A549 (cell line): ENCODE measurements around the gene DLX4.

Source experiments
- CBX2 ChIP-seq: fragments of 200-600 bp; sonication (generic); IDR thresholded peaks from 2 replicates; pipeline ENCODE4 v1.6.1; 2016; ENCODE audit warnings: low read depth, mild to moderate bottlenecking, borderline replicate concordance
- CBX8 ChIP-seq: fragments of 200-600 bp; sonication (generic); IDR thresholded peaks from 2 replicates; pipeline ENCODE4 v1.6.1; 2016
- CHD4 ChIP-seq: fragments of 200-600 bp; sonication (generic); IDR thresholded peaks from 2 replicates; pipeline ENCODE4 v1.6.1; 2016; ENCODE audit warnings: antibody characterized with exemption, mild to moderate bottlenecking, borderline replicate concordance
- POLR2A ChIP-seq: IDR thresholded peaks from 2 replicates; pipeline ENCODE4 v1.6.1; 2012; ENCODE audit warnings: mild to moderate bottlenecking, low read length
- RAD21 ChIP-seq, 2 experiments: fragments of >200 bp in 1 of 2; sonication (Bioruptor Twin) in 1 of 2; formaldehyde crosslinking in 1 of 2; IDR thresholded peaks in 1 of 2; conservative IDR thresholded peaks in 1 of 2; 2 replicates in 1 of 2; 3 replicates in 1 of 2; pipeline ENCODE4 v1.6.1; 2012 to 2018; ENCODE audit warnings: inconsistent platforms in 1 of 2
- RFX5 ChIP-seq: fragments of 450-650 bp; IDR thresholded peaks from 2 replicates; pipeline ENCODE4 v1.7.1; 2014; ENCODE audit warnings: antibody characterized with exemption, mild to moderate bottlenecking, moderate library complexity
- TF ChIP-seq, protein P1 (sequence below): fragments of >200 bp; sonication (Bioruptor Twin); formaldehyde crosslinking; IDR thresholded peaks from 3 replicates; pipeline ENCODE4 v1.5.1; 2016

DNA sequence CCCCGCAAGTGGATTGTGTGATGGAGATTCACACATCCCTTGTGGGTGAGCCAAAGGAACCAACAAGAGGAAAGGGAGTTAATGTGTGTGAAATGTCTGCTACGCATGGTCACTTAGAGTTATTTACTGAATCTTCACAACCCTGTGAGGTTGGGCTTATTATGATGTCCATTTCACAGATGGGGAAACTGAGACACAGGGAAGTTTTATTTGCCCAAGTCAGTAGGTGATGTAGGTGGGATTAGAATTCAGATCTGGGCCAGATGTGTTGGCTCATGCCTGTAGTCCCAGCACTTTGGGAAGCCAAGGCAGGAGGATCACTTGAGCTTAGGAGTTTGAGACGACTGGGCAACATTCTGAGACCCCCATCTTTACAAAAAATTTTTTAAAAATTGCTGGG lies 11.6 kb upstream of the DLX4 start:
- TF ChIP-seq RFX5 (no peak), CHD4 (no peak), CBX2 (no peak), POLR2A (no peak), RAD21 (conservative IDR thresholded peaks at IDR 0.05 in 1 of 2, IDR thresholded peaks at IDR 0.05 in 1 of 2) (no peak), CBX8 (no peak)
- TF ChIP-seq, protein P1, sequence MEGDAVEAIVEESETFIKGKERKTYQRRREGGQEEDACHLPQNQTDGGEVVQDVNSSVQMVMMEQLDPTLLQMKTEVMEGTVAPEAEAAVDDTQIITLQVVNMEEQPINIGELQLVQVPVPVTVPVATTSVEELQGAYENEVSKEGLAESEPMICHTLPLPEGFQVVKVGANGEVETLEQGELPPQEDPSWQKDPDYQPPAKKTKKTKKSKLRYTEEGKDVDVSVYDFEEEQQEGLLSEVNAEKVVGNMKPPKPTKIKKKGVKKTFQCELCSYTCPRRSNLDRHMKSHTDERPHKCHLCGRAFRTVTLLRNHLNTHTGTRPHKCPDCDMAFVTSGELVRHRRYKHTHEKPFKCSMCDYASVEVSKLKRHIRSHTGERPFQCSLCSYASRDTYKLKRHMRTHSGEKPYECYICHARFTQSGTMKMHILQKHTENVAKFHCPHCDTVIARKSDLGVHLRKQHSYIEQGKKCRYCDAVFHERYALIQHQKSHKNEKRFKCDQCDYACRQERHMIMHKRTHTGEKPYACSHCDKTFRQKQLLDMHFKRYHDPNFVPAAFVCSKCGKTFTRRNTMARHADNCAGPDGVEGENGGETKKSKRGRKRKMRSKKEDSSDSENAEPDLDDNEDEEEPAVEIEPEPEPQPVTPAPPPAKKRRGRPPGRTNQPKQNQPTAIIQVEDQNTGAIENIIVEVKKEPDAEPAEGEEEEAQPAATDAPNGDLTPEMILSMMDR, result no peak
